Stimulated activated CD4-positive, alpha-beta T cell treated with anti-CD3 and anti-CD28 coated beads, Interleukin-1b, Interleukin-23, amount 100 ng/mL, for 48 hours (primary cell): Measurements from ENCODE around the gene TBC1D1.

ENCODE experiments used
- DNase-seq: peaks from one replicate; pipeline ENCODE4 v3.0.0-alpha.2; 2020

The TBC1D1 gene

DNA sequence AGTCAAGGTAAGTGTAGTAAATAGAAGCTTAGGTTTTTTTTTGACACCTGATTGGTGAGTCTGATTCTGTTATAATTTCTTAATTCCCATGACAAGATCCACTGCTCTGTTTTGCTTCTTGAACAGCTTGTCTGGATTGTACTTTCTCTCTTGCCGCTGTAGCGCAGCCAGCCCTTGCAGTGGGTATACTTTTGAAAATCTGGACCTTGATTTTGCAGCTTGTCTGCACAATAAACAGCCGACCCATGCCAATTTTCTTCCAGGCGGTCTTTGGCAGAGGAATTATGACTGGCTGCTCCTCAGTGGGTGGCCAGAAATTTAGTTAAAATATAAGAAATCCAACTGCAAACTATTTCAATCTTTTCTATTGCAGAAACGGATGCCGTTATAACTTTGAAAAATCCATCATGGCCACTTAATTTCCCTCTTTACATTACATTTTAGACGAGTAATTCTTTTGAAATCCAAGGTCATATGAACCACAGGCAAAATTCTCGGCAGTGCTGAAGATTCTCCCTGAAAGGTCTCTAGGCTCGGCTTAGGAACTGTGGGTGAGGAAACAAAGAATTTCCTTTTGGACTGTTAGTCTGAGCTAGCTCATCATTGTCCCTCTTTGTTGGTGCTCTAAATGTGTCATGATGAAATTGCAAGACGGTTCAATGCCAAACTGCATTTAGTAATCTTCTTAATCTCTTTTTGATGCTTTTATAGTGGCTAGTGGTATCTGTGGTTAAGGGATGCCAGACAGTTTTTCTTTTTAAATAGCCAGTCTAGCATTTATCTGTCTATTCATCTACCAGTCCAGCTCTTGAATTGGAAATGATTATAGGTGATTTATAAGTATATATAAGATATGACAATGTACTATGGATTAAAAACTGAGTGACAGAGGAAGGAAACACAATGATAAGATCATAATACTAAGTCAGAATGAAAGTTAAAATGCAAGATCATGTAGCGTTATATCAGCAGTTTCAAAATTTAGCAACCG lies 37.8 kb downstream of the TBC1D1 start:
- DNase-seq, result no peak

- no peak for DNase-seq
These were observed 43.2 kb downstream of the TBC1D1 start for GRCh38 chr4:37934096-37934495.

DNA sequence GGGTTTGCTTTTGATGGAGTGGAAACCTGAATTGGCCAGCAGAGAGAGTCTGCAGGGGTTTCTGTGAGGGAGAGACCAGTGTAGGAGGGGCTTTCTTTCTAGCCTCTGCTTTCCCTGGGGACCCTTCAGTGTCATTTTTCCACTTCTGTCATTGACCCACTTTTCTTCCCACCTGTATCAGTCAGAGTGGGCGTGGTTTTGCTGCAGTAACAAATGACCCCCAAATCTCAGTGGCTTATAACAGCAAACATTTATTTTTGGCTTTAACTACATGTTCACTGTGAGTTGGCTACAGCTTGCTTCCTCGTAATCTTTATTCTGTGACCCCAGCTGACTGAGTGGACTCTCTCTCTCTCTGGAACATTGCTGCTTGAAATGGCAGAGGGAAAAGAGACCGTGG lies 43.7 kb downstream of the TBC1D1 start:
- no peak for DNase-seq

DNA sequence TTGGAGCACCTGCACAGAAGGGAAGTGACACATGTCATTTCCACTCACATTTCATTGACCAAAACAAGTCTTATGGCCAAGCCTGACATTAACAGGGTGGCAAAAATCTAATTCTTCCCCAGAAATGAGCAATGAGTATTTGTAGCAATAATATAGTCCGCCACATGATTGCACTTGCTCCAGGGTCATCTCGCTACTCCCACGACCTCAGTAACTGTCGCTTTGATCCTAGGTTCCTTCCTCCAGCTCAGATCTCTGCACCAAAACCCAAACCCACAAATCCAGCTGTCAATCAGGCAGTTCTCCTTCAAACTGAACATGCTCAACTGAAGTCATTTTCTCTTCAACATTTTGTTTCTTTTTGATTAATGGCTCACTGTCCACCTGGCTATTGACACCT lies 44.1 kb downstream of the TBC1D1 start:
- no peak for DNase-seq

DNA sequence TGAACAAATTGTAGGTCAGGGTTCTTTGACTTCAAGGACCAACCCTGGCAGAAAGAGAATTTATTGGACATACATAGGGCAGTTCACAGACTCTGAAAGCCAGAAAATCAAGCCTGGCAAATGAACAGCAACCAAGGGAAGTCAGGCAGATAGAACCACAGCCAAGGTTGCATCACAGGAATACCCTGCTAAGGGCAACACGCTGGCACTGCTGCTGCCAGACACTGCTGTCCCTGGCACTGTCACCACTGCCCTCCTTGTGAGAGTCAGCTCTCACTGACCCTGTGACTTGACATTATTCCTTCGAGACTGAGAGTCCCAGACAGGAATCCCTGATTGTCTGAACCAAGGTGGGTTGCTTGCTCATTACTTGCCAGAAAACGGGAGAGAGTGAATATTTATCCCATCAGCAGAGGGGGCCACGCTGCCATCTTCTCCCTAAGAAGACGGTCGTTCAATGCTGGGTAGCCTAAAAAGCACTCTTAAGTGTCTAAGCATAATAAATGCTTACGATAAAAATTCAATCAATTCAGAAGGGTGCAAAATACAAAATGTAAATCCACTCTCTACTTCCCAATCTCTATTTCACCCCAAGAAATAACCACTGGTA lies 46.1 kb downstream of the TBC1D1 start:
- no peak for DNase-seq

GRCh38 chr4:37938208-37938607 lies 47.3 kb downstream of the TBC1D1 start:
- DNase-seq, result no peak

- DNase-seq, result no peak
These were observed 55.8 kb downstream of the TBC1D1 start for GRCh38 chr4:37946503-37947179.

DNA sequence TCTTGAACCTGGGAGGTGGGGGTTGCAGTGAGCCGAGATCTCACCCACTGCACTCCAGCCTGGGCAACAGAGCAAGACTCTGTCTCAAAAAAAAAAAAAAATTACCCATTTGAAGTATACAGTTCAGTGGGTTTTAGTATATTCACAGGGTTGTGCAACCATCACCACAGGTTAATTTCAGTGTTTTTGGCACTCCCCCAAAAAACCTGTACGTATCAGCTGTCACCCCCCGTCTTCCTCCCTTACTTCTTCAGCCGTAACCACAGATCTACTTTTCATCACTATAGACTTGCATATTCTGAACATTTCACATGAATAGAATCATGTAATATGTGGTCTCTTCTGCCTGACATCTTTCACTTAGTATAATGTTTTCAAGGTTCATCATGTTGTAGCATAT lies 57.7 kb downstream of the TBC1D1 start:
- DNase-seq, result no peak

GRCh38 chr4:37949636-37950426 lies 58.9 kb downstream of the TBC1D1 start:
- no peak for DNase-seq

DNA sequence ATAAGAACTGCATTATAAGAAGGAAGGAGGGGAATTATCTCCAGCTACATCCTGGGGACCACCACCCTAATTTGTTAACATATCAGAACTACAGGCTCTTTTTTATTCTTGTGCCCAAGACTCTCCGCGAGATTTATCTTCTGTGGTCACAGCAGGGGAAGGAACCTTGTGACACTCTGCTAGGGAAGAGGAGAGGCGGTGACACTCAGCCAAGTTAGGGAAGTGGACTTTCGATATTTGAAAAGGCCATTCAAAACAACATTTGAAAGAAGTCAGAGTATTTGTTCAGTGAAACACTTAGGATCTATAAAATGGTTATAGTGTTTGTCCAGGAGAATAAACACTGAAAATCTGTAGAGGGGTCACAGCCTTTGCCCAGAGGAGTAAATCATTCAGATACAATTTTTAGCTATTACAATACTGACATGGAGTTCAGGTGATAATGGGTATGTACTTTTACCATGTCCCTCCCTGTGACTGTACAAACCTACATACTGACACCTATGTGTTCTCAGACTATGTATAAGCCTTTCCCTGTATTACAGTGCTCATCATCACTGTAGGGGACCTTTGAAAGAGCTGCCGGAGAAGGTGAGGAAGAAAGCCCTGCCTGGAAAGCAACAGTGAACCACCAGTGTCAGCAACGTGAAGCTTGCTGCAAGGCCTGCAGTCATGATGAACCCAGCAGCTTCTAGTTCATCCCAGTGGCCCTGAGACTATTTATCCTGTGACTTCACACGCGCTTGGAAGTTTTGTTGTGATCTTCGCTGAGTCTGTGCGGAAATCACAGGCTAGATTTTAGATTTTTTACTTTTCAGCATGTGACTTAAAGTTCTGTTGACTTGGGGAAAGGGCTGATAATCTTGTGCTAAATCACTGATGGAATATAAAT lies 60.8 kb downstream of the TBC1D1 start:
- DNase-seq, result no peak

GRCh38 chr4:37953156-37953555 lies 62.3 kb downstream of the TBC1D1 start:
- no peak for DNase-seq

- no peak for DNase-seq
These were observed 62.9 kb downstream of the TBC1D1 start for GRCh38 chr4:37953620-37954293.

DNA sequence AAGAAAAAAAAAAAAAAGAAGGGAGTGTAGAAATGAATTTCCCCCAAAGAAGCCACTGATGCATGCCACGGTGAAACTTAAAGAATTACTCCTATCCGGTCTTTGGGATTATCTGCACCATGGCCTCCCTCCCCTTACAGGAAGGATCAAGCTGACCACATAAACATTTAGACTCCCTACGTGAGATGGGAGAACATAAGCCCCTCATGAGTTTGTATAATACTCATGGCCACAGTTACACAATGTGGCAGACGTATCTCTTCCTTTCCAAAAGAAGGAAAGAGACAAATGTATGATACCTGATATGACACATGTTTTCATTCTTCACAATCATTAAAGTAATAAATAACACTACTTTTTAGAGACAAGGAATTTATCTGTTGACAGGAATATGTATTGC lies 66.1 kb downstream of the TBC1D1 start:
- no peak for DNase-seq

- DNase-seq, result no peak
These were observed 68.0 kb downstream of the TBC1D1 start for GRCh38 chr4:37958932-37959331.

GRCh38 chr4:37960098-37960497 lies 69.2 kb downstream of the TBC1D1 start, which contains the start of gene PTTG2:
PTTG2 (plus strand) TSS chr4:37960398; CDS start chr4:37960435, 37 bp downstream.
- DNase-seq, result no peak

GRCh38 chr4:37960679-37961450 lies 70.0 kb downstream of the TBC1D1 start:
- no peak for DNase-seq

DNA sequence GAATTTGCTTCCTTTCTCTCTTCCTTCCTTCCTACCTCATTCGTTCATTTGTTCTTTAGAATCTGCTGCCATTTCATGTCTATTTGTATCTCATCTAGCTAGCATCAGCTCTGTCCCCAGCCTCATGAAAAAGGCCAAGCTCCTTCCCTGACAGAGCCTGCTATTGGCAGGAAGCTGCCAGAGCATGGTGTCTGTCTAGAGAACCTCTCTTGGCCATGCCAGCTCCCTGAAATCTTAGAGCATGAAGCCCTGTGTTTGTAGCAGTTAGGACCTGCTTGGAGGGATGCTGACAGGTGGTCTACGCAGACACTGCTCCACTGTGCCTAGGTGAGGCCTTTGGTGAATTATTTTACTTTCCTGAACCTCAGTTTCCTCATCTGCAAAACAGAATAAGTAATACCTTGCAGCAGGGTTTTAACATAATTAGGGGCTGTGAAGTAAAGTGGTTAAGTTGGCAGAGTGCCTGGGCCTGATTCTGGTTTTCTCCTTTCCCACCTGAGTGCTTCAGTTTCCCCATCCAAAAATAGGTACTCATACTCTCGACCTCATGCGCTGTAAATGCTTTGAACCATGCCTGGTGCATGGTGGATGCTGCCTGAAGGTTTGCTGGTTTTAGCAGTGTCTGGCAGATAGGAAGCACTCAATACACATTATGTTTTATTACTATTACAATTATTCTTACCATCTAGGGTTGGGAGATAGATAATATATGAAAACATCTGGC lies 74.0 kb downstream of the TBC1D1 start:
- DNase-seq, result no peak

- DNase-seq, result no peak
These were observed 75.2 kb downstream of the TBC1D1 start for GRCh38 chr4:37966044-37966443.

DNA sequence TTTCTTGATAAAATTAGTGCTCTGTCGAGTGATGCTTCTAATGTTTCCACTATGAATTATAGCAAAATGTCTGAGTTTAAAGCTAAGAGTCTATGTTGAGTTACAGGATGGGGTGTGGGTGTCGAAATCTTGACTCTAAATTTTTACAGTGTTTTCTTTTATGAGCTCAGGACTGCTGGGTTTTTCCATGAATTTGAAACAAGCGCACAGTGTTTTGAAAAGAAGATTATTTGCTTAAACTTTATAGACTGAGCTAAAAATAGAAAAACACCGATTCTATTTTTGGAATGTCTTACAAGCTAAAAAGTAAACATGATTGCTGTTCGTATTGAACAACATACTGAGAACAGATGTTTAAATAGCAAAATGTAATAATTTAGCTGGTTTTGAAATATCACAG lies 76.9 kb downstream of the TBC1D1 start:
- no peak for DNase-seq

GRCh38 chr4:37968747-37969146 lies 77.9 kb downstream of the TBC1D1 start:
- no peak for DNase-seq
